Subcutaneous abdominal adipose tissue (tissue), 5 donors: ENCODE measurements around the gene OR13C4.
"Not testable (repeated sequence)": the region's sequence is repeated elsewhere in the genome, so short reads cannot be mapped to it uniquely, and the experiment has no call there.

Experiments
- H3K27ac ChIP-seq: one replicate; pipeline ENCODE4 v1.7.0; 2013; ENCODE audit warnings: low read depth, mild to moderate bottlenecking, inconsistent platforms, low read length, moderate library complexity
- H3K27me3 ChIP-seq, 5 donors: one replicate each; pipeline ENCODE4 v1.7.0; 2013; ENCODE audit warnings: low read length in 5 of 5, inconsistent platforms in 1 of 5; ENCODE audit not compliant: control insufficient read depth in 5 of 5, insufficient read depth in 4 of 5
- H3K36me3 ChIP-seq, 5 donors: one replicate each; pipeline ENCODE4 v1.7.0; 2013; ENCODE audit warnings: low read length in 5 of 5; ENCODE audit not compliant: control insufficient read depth in 5 of 5, insufficient read depth in 5 of 5
- H3K4me1 ChIP-seq, 5 donors: one replicate each; pipeline ENCODE4 v1.7.0; 2013; ENCODE audit warnings: low read length in 5 of 5, mild to moderate bottlenecking in 3 of 5, moderate library complexity in 1 of 5; ENCODE audit not compliant: control insufficient read depth in 5 of 5, insufficient read depth in 5 of 5
- H3K4me3 ChIP-seq, 5 donors: one replicate each; pipeline ENCODE4 v1.7.0; 2013; ENCODE audit warnings: low read length in 5 of 5, low read depth in 1 of 5
- H3K9ac ChIP-seq, 5 donors: one replicate each; pipeline ENCODE4 v1.7.0; 2013; ENCODE audit warnings: low read length in 5 of 5, mild to moderate bottlenecking in 4 of 5, moderate library complexity in 3 of 5
- H3K9me3 ChIP-seq, 5 donors: one replicate each; pipeline ENCODE4 v1.7.0; 2013; ENCODE audit warnings: low read length in 5 of 5; ENCODE audit not compliant: control insufficient read depth in 5 of 5
- donor health status: healthy.
- donor health status: healthy.
- donor health status: healthy.
- donor health status: healthy.
- donor health status: healthy.

Gene OR13C4

DNA sequence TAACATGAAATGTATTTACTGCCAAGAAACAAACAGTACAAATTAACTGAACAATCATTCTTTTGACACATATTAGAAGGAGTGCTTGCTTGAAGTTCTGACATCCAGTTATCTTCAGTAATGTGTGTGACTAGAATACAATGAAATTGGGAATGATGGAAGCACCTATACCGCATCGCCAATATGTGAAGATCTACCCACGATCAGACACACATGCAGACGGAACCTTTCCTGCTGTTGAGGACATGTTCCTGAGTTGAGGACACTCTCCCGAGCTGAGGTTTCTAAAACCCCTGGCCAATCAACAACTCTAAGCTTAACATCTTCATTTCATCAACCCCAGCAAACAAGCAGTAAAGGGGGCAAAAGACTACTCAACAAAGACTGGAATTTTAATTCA lies 9.7 kb upstream of the OR13C4 start, which contains the start of gene OR13C3:
Gene OR13C3, minus strand, starts transcription at position 101 of the 400 bp plus-strand sequence. CDS start 133 bp downstream, outside the sequence.
- H3K27ac ChIP-seq = no peak within 1 kb of the TSS
- H3K4me1 ChIP-seq = no peaks in the 10 kb centered on the region
- no peaks in the 10 kb centered on the region for H3K27me3 ChIP-seq
- no peak within 1 kb of the TSS for H3K9ac ChIP-seq
- no peak within 1 kb of the TSS for H3K4me3 ChIP-seq
- H3K36me3 ChIP-seq = no peaks in the 10 kb centered on the region
- H3K9me3 ChIP-seq = no peaks in the 10 kb centered on the region

DNA sequence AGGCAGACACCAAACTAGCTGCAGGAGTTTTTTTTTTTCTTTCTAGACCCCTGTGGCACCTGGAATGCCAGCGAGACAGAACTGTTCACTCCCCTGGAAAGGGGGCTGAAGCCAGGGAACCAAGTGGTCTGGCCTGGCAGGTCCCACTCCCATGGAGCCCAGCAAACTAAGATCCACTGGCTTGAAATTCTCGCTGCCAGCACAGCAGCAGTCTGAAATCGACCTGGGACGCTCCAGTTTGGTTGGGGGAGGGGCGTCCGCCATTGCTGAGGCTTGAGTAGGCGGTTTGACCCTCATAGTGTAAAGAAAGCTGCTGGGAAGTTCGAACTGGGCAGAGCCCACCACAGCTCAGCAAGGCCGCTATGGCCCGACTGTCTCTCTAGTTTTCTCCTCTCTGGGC lies 6.8 kb downstream of the OR13C4 start:
- not testable (repeated sequence) for H3K9ac ChIP-seq, H3K27me3 ChIP-seq, H3K4me3 ChIP-seq, H3K9me3 ChIP-seq, H3K36me3 ChIP-seq, H3K4me1 ChIP-seq, H3K27ac ChIP-seq

GRCh38 chr9:104514901-104515300 lies 12.1 kb downstream of the OR13C4 start:
- H3K27ac ChIP-seq = no peak overlapping the region
- no peaks in the 10 kb centered on the region for H3K4me1 ChIP-seq
- H3K36me3 ChIP-seq = no peaks in the 10 kb centered on the region
- no peak overlapping the region for H3K9ac ChIP-seq
- no peak overlapping the region for H3K4me3 ChIP-seq
- no peaks in the 10 kb centered on the region for H3K9me3 ChIP-seq
- H3K27me3 ChIP-seq = no peaks in the 10 kb centered on the region

GRCh38 chr9:104506565-104506964 lies 20.4 kb downstream of the OR13C4 start:
- H3K27me3 ChIP-seq = no peaks in the 10 kb centered on the region
- no peaks in the 10 kb centered on the region for H3K4me1 ChIP-seq
- no peaks in the 10 kb centered on the region for H3K36me3 ChIP-seq
- H3K9me3 ChIP-seq = no peaks in the 10 kb centered on the region
- H3K4me3 ChIP-seq = no peak overlapping the region
- no peak overlapping the region for H3K9ac ChIP-seq
- no peak overlapping the region for H3K27ac ChIP-seq

- no peaks in the 10 kb centered on the region for H3K4me1 ChIP-seq
- no peak within 1 kb of the TSS for H3K9ac ChIP-seq
- no peak within 1 kb of the TSS for H3K27ac ChIP-seq
- H3K4me3 ChIP-seq = no peak within 1 kb of the TSS
- no peaks in the 10 kb centered on the region for H3K27me3 ChIP-seq
- no peaks in the 10 kb centered on the region for H3K9me3 ChIP-seq
- H3K36me3 ChIP-seq = no peaks in the 10 kb centered on the region
Observed at GRCh38 chr9:104503963-104504362, 23.0 kb downstream of the OR13C4 start, which contains the start of gene OR13F1. TSS of gene OR13F1 (plus strand) at chr9:104504263. CDS start at chr9:104504263, 0 bp downstream.

GRCh38 chr9:104503440-104503839 lies 23.6 kb downstream of the OR13C4 start:
- Histone ChIP-seq H3K27ac (no peak overlapping the region), H3K4me1 (no peaks in the 10 kb centered on the region), H3K4me3 (no peak overlapping the region), H3K9me3 (no peaks in the 10 kb centered on the region), H3K36me3 (no peaks in the 10 kb centered on the region), H3K9ac (no peak overlapping the region), H3K27me3 (no peaks in the 10 kb centered on the region)

GRCh38 chr9:104494808-104495207 lies 32.2 kb downstream of the OR13C4 start:
- Histone ChIP-seq H3K27me3 (no peaks in the 10 kb centered on the region), H3K4me1 (no peaks in the 10 kb centered on the region), H3K27ac (no peak overlapping the region), H3K9ac (no peak overlapping the region), H3K4me3 (no peak overlapping the region), H3K9me3 (no peaks in the 10 kb centered on the region), H3K36me3 (no peaks in the 10 kb centered on the region)

GRCh38 chr9:104485014-104485413 lies 42.0 kb downstream of the OR13C4 start:
- Histone ChIP-seq H3K9ac (no peak overlapping the region), H3K9me3 (no peaks in the 10 kb centered on the region), H3K36me3 (no peaks in the 10 kb centered on the region), H3K4me3 (no peak overlapping the region), H3K27me3 (no peaks in the 10 kb centered on the region), H3K27ac (no peak overlapping the region), H3K4me1 (no peaks in the 10 kb centered on the region)

DNA sequence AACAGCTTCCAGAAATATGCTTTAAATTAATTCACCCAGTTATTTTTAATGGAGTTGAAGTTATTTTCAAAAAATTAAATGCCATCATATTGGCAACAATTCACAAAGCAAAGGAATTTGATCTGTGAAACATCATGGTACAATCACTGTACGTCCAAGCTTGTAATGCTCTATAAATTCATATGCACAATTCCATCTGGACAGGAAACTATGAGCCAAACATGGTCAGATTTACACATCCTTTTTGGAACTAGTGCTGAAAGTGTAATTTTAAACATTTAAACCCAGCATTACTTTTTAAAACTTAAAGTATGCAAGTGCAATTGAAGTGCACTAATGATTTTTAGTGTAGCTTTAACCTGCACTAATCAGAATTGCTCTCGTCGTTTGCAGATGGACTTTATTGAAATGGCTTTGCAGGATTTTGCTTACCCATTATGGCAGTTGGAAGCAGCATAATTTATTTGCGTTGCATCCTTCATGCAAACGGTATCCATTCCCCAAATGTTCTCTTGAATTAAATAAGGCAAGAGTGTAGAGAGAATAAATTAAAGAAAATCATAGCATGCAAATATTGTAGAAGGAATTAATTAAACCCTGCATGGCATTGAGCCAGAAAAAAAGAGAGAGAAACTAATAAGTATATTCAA lies 44.0 kb downstream of the OR13C4 start:
- Histone ChIP-seq H3K27ac (no peak overlapping the region), H3K4me3 (no peak overlapping the region), H3K9me3 (no peaks in the 10 kb centered on the region), H3K4me1 (no peaks in the 10 kb centered on the region), H3K27me3 (no peaks in the 10 kb centered on the region), H3K36me3 (no peaks in the 10 kb centered on the region), H3K9ac (no peak overlapping the region)
